Esophagus (tissue), 2 donors: ENCODE data around the gene WBP2NL. TPM values are rescaled to one million over a fixed set of nuclear protein-coding genes. Genes with fewer than 3 reads are reported as not detected.
A peak's percentile ranks its signal among the peaks of the same experiment; 100 is the strongest.

Experiments used
- H3K27ac ChIP-seq, 2 donors: one replicate each; pipeline ENCODE4 v1.5.1; 2013; ENCODE audit warnings: low read depth in 2 of 2, mild to moderate bottlenecking in 2 of 2, inconsistent platforms in 1 of 2, low read length in 1 of 2, moderate library complexity in 1 of 2
- H3K27me3 ChIP-seq, 2 donors: one replicate each; pipeline ENCODE4 v1.6.1; 2013; ENCODE audit warnings: low read length in 2 of 2, control low read depth in 1 of 2, mild to moderate bottlenecking in 1 of 2; ENCODE audit not compliant: insufficient read depth in 2 of 2, control insufficient read depth in 1 of 2
- H3K36me3 ChIP-seq, 2 donors: one replicate each; pipeline ENCODE4 v1.6.1; 2013; ENCODE audit warnings: low read length in 1 of 2; ENCODE audit not compliant: control insufficient read depth in 2 of 2, insufficient read depth in 2 of 2
- H3K4me1 ChIP-seq, 2 donors: one replicate each; pipeline ENCODE4 v1.6.1; 2013; ENCODE audit warnings: low read length in 1 of 2; ENCODE audit not compliant: control insufficient read depth in 2 of 2, insufficient read depth in 2 of 2
- H3K4me3 ChIP-seq, 2 donors: one replicate each; pipeline ENCODE4 v1.5.1; 2013; ENCODE audit warnings: low read length in 2 of 2, mild to moderate bottlenecking in 2 of 2, low read depth in 1 of 2, moderate library complexity in 1 of 2
- H3K9me3 ChIP-seq, 2 donors: one replicate each; pipeline ENCODE4 v1.6.1; 2013; ENCODE audit warnings: mild to moderate bottlenecking in 2 of 2, low read depth in 1 of 2, low read length in 1 of 2, moderate library complexity in 1 of 2; ENCODE audit not compliant: control insufficient read depth in 2 of 2, insufficient read depth in 1 of 2
- WGBS, 2 donors: extraction: QIAGEN DNeasy Blood & Tissue Kit; methylation state at CpG; one replicate each; pipeline ENCODE4 v1.1.7; 2013; 5-methylcytosine and 5-hydroxymethylcytosine counted together
- polyA plus RNA-seq, 2 donors: library from polyadenylated mRNA; stranded (reverse); fragments of 200-250 nt; gene quantifications; one replicate each; pipeline ENCODE4 v1.2.3, GENCODE V29; 2013
- donor health status: healthy with polysubstance abuse.
- donor health status: Bipolar disorder and iron deficiency.

Gene WBP2NL
- polyA plus RNA-seq, 2 donors, result 0.13 to 0.59 TPM

- no peaks in the 10 kb centered on the region for H3K36me3 ChIP-seq
- no peak overlapping the region for H3K27ac ChIP-seq
- no peaks in the 10 kb centered on the region for H3K9me3 ChIP-seq
- peaks cover 0 to 3% of the 10 kb centered on the region in 2 donors for H3K4me1 ChIP-seq
- H3K4me3 ChIP-seq, result no peak overlapping the region
- no peaks in the 10 kb centered on the region for H3K27me3 ChIP-seq
- WGBS, 2 donors, result 90 to 95% methylated on average over 2 of the region's 2 CpGs
These were observed 23.0 kb downstream of the WBP2NL start for GRCh38 chr22:42021571-42021970.

- H3K9me3 ChIP-seq, result no peaks in the 10 kb centered on the region
- WGBS, 2 donors, result 64 to 67% methylated on average over 2 of the region's 2 CpGs
- peak overlapping the region; percentile 46 to 49 for H3K27ac ChIP-seq
- H3K36me3 ChIP-seq, result no peaks in the 10 kb centered on the region
- H3K4me3 ChIP-seq, result no peak overlapping the region
- H3K27me3 ChIP-seq, result no peaks in the 10 kb centered on the region
- peaks cover 0 to 3% of the 10 kb centered on the region in 2 donors for H3K4me1 ChIP-seq
These were observed 23.7 kb downstream of the WBP2NL start for GRCh38 chr22:42022162-42022847.

- WGBS, 2 donors, result 54 to 62% methylated on average over 1 of the region's 1 CpG
- Histone ChIP-seq H3K4me1 (peaks cover 0 to 3% of the 10 kb centered on the region in 2 donors), H3K36me3 (no peaks in the 10 kb centered on the region), H3K9me3 (no peaks in the 10 kb centered on the region), H3K27me3 (no peaks in the 10 kb centered on the region), H3K27ac (no peak overlapping the region), H3K4me3 (no peak overlapping the region)
These were observed 26.8 kb downstream of the WBP2NL start for GRCh38 chr22:42025421-42025820.

GRCh38 chr22:42026705-42027104 is 28.1 kb downstream of the WBP2NL start:
- Histone ChIP-seq H3K27ac (no peak overlapping the region), H3K4me1 (peaks cover 0 to 3% of the 10 kb centered on the region in 2 donors), H3K27me3 (no peaks in the 10 kb centered on the region), H3K9me3 (no peaks in the 10 kb centered on the region), H3K36me3 (no peaks in the 10 kb centered on the region), H3K4me3 (no peak overlapping the region)
- 88% methylated on average over 10 of the region's 10 CpGs for WGBS, 2 donors

- peaks cover 0 to 7% of the 10 kb centered on the region in 2 donors for H3K9me3 ChIP-seq
- H3K4me3 ChIP-seq, result no peak overlapping the region
- H3K4me1 ChIP-seq, result no peaks in the 10 kb centered on the region
- no peaks in the 10 kb centered on the region for H3K27me3 ChIP-seq
- no peaks in the 10 kb centered on the region for H3K36me3 ChIP-seq
- no peak overlapping the region for H3K27ac ChIP-seq
- 94 to 95% methylated on average over 5 of the region's 5 CpGs for WGBS, 2 donors
These were observed 34.9 kb downstream of the WBP2NL start for GRCh38 chr22:42033263-42034181.

- Histone ChIP-seq H3K4me1 (no peaks in the 10 kb centered on the region), H3K27me3 (no peaks in the 10 kb centered on the region), H3K4me3 (no peak overlapping the region), H3K27ac (no peak overlapping the region), H3K36me3 (no peaks in the 10 kb centered on the region), H3K9me3 (peaks cover 0 to 7% of the 10 kb centered on the region in 2 donors)
- WGBS, 2 donors, result 93 to 94% methylated on average over 6 to 8 of the region's 8 CpGs
These were observed 36.7 kb downstream of the WBP2NL start for GRCh38 chr22:42035256-42035655.

- H3K4me1 ChIP-seq, result no peaks in the 10 kb centered on the region
- H3K36me3 ChIP-seq, result no peaks in the 10 kb centered on the region
- H3K9me3 ChIP-seq, result peaks cover 0 to 8% of the 10 kb centered on the region in 2 donors
- 95% methylated on average over 5 of the region's 5 CpGs for WGBS, 2 donors
- no peaks in the 10 kb centered on the region for H3K27me3 ChIP-seq
- H3K4me3 ChIP-seq, result no peak overlapping the region
- H3K27ac ChIP-seq, result no peak overlapping the region
These were observed 40.7 kb downstream of the WBP2NL start for GRCh38 chr22:42039271-42039670.

- Histone ChIP-seq H3K9me3 (peaks cover 0 to 5% of the 10 kb centered on the region in 2 donors), H3K27ac (no peak overlapping the region), H3K4me3 (no peak overlapping the region), H3K36me3 (no peaks in the 10 kb centered on the region), H3K27me3 (no peaks in the 10 kb centered on the region), H3K4me1 (no peaks in the 10 kb centered on the region)
These were observed 43.2 kb downstream of the WBP2NL start for GRCh38 chr22:42041784-42042183.

- Histone ChIP-seq H3K36me3 (no peaks in the 10 kb centered on the region), H3K4me1 (no peaks in the 10 kb centered on the region), H3K27ac (no peak overlapping the region), H3K4me3 (no peak overlapping the region), H3K27me3 (no peaks in the 10 kb centered on the region), H3K9me3 (no peaks in the 10 kb centered on the region)
- WGBS, 2 donors, result 73 to 82% methylated on average over 2 of the region's 2 CpGs
These were observed 52.1 kb downstream of the WBP2NL start for GRCh38 chr22:42050641-42051180.
